ENCODE results near the gene ADARB1.

ADARB1 gene

GRCh38 chr21:45251635-45252447 lies 177.5 kb downstream of the ADARB1 start:
- TF ChIP-seq POLR2A (IDR thresholded peaks at IDR 0.05; ENCODE audit: low read depth, low read length): no peak
- no peak for TF ChIP-seq POLR2AphosphoS5 (IDR thresholded peaks at IDR 0.05; ENCODE audit: low read depth, low read length)
- no peak for TF ChIP-seq TAF1 (IDR thresholded peaks at IDR 0.05; ENCODE audit: borderline replicate concordance, low read depth, low read length)
- FAIRE-seq: no peak
- no peak for DNase-seq (ENCODE audit: insufficient read length)

DNA sequence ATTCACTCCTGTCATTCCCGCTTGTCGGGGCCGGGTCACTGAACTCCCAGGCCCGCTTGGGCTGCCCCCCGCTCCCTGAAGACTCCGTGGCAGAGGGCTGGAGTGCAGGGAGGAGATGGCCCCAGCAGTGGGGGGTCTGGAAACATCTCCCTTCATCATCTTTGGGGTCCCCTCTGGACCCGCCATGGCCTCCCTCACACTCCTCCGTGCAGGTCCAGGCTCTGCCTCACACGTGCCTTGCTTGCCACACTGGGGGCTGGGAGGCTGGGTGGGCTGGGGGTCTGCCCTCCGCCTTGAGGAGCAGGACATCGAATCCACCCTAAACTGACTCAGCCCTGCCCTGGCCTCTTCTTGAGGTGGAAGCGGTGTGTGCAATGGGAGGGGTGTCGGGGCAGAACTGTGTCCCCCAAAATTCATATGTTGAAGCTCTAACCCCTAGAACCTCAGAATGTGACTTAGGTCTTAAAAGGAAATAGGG lies 178.1 kb downstream of the ADARB1 start:
- TF ChIP-seq POLR2AphosphoS5 (IDR thresholded peaks at IDR 0.05; ENCODE audit: low read depth, low read length) (no peak), POLR2A (IDR thresholded peaks at IDR 0.05; ENCODE audit: low read depth, low read length) (no peak), TAF1 (IDR thresholded peaks at IDR 0.05; ENCODE audit: borderline replicate concordance, low read depth, low read length) (no peak)
- DNase-seq (ENCODE audit: insufficient read length) (no peak), FAIRE-seq (no peak)

- no peak for TF ChIP-seq POLR2A (IDR thresholded peaks at IDR 0.05; ENCODE audit: low read depth, low read length)
- no peak for TF ChIP-seq POLR2AphosphoS5 (IDR thresholded peaks at IDR 0.05; ENCODE audit: low read depth, low read length)
- TF ChIP-seq TAF1 (IDR thresholded peaks at IDR 0.05; ENCODE audit: borderline replicate concordance, low read depth, low read length): no peak
- FAIRE-seq (no peak), DNase-seq (ENCODE audit: insufficient read length) (no peak)
These were observed 178.8 kb downstream of the ADARB1 start for GRCh38 chr21:45253180-45253579.

- no peak for FAIRE-seq
- DNase-seq (ENCODE audit: insufficient read length): no peak
- TF ChIP-seq POLR2AphosphoS5 (IDR thresholded peaks at IDR 0.05; ENCODE audit: low read depth, low read length) (no peak), TAF1 (IDR thresholded peaks at IDR 0.05; ENCODE audit: borderline replicate concordance, low read depth, low read length) (no peak), POLR2A (IDR thresholded peaks at IDR 0.05; ENCODE audit: low read depth, low read length) (no peak)
These were observed 179.5 kb downstream of the ADARB1 start for GRCh38 chr21:45253633-45254459.

DNA sequence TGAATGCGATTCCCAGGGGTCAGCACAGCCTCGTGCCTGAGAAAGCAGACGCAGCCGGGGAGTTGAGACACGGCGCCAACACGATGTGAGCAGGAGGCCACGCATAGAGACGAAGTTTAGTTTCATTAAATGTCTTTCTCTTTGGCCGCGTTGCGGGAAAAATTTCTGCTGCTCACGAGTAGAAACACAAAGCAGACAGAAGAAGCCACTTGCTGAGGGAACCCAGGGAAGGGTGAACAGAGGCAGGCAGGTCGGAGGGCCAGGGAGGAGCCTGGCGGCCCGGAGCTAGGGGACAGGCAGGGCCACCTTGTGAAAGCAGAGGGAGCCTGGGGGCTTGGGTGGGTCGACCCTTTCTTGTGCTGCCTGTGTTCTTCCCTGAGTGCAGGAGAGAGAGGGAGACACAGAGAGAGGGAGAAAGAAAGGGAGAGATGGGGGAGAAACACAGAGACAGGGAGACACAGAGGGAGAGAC lies 180.1 kb downstream of the ADARB1 start:
- FAIRE-seq (no peak), DNase-seq (ENCODE audit: insufficient read length) (no peak)
- no peak for TF ChIP-seq POLR2A (IDR thresholded peaks at IDR 0.05; ENCODE audit: low read depth, low read length)

DNA sequence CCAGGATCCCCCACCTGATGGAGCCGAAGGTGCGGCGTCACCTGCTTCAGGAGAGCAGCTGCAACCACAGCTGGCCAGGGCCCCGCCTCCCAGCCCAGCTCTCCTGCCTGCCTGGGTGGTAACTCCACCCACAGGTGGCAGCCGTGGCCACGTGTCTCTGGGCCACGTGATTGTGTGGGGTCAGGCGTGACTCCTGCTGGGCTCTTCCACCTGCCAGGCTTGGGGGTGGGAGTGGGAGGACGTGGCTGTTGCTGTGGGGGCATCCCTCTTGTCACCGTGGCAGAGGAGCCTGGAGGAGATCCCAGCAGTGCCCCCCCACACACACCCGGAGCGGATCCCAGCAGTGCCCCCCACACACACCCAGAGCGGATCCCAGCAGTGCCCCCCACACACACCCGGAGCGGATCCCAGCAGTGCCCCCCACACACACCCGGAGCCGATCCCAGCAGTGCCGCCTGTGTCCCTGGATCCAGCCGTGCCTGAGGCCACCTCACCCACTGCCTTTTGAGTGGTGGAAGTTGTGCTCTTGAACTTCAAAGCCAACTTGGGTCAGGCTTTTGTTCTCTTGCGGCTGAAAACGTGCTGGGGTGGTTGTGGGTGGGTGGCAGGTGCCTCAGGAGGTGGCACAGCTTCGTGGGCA lies 181.1 kb downstream of the ADARB1 start:
- DNase-seq (ENCODE audit: insufficient read length) (no peak), FAIRE-seq (no peak)
- TF ChIP-seq POLR2A (IDR thresholded peaks at IDR 0.05; ENCODE audit: low read depth, low read length) (no peak), TAF1 (IDR thresholded peaks at IDR 0.05; ENCODE audit: borderline replicate concordance, low read depth, low read length) (no peak), POLR2AphosphoS5 (IDR thresholded peaks at IDR 0.05; ENCODE audit: low read depth, low read length) (no peak)

DNA sequence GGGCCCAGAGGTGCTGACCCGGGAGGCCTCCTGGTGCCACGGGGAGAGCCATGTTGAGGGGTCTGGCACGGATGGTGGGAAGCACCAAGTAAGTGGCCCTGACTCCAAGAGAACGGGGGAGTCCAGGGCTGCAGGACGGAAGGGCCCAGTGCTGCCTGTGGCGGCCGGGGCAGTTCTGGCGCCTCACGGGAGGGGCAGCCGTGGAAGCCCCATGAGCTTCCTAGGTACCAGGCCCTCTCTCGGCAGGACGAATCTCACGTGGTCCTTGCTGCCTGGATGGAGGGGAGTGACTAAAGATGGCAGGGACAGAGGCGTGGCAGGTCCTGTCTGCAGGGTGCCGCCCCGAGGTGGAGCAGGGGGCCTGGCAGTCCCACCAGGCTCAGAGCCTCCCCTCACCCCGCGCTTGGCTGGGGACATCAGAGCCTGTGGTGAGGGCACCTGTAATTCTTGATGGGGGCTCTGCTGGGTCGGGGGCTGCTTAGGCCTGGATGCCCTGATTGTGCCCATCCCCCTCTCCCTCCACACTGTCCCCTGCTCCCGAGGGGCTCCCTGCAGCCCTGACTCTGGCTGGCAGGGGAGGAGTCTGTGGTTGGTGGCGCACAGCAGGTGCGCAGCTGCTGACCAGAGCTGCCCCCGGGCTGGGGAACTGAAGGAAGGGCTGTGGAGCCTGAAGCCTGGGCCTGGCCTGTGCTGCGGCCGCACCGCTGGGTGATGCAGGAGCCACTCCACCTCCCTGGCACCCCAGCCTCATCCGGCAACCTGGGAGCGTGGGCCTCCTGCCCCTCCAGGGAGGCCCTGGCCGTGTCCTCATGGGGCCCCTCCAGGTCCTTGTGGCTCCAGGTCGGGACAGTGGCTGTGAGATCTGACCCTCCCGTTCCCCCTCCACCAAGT lies 181.9 kb downstream of the ADARB1 start:
- no peak for TF ChIP-seq POLR2A (IDR thresholded peaks at IDR 0.05; ENCODE audit: low read depth, low read length)
- DNase-seq (ENCODE audit: insufficient read length): no peak
- FAIRE-seq: no peak

DNA sequence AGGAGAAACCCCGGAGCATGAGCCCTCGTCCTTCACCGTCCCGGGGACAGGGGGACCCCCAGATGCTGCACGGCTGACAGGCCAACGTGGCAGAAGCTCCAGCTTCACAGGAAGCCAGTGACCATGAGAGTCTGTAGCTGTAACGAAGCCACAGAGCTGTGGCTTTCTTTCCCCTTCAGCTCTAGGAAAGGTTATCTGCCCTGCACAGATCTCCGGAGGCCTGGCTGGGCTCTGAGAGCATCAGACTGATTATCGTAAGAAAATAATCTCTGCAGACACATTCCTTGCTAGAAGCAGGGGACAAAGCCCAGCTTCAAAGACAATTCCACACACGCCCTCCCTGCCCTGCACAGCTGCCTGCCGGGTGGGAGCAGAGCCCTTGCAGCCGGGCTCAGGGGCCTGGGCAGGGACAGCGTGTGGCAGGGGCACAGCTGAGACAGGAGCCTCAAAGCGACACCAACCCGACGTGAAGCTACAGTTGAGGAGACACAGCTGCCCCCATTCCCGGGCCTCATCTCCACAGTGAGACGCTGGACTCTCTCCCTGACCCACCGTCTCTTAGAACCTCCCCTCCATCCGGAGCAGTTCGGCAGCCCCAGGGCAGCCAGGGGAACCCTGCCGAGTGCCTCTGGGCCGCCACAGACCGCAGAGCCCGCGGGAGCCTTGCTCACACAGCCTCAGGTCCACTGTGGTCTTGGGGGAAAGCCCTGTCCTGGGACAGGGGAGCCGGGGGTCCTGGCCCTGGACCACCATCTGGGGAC lies 182.7 kb downstream of the ADARB1 start:
- FAIRE-seq (no peak), DNase-seq (ENCODE audit: insufficient read length) (no peak)
- TF ChIP-seq TAF1 (IDR thresholded peaks at IDR 0.05; ENCODE audit: borderline replicate concordance, low read depth, low read length): no peak
- no peak for TF ChIP-seq POLR2A (IDR thresholded peaks at IDR 0.05; ENCODE audit: low read depth, low read length)
- TF ChIP-seq POLR2AphosphoS5 (IDR thresholded peaks at IDR 0.05; ENCODE audit: low read depth, low read length): no peak

DNA sequence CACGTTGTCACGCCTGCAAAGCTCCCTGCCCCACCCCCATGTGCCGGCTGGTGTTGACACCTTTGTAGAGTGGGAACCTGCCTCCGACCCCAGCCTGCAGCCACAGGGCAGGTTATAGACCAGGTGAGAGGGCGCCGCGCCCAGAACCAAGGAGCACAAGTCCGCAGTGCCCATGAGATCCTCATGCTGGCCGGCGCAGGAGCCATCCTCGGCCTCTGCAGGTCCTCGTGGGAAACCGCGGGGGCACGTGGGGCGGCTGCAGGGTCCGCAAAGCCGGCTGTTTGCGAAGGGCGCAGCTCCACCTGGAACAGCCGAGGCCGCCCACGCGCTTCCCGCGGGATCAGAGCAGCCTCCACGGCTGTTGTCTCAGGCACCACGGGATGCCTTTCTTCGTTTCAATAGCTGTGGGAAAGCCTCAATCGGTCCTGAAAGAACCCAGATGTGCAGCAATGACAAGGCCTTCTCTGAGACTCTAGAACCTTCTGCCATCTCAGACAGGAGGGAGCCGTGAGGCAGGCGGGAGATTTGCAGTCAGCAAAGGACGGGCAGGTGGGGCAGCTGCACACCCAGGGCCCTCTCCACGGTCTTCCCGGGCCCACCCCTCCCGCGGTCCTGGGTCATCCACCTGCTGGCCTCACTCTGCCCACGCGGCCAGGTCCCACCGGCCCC lies 183.4 kb downstream of the ADARB1 start:
- no peak for TF ChIP-seq POLR2AphosphoS5 (IDR thresholded peaks at IDR 0.05; ENCODE audit: low read depth, low read length)
- TF ChIP-seq TAF1 (IDR thresholded peaks at IDR 0.05; ENCODE audit: borderline replicate concordance, low read depth, low read length): no peak
- no peak for TF ChIP-seq POLR2A (IDR thresholded peaks at IDR 0.05; ENCODE audit: low read depth, low read length)
- DNase-seq (ENCODE audit: insufficient read length) (no peak), FAIRE-seq (no peak)

- FAIRE-seq (no peak), DNase-seq (ENCODE audit: insufficient read length) (no peak)
- no peak for TF ChIP-seq POLR2A (IDR thresholded peaks at IDR 0.05; ENCODE audit: low read depth, low read length)
- TF ChIP-seq POLR2AphosphoS5 (IDR thresholded peaks at IDR 0.05; ENCODE audit: low read depth, low read length): no peak
- TF ChIP-seq TAF1 (IDR thresholded peaks at IDR 0.05; ENCODE audit: borderline replicate concordance, low read depth, low read length): no peak
These were observed 184.1 kb downstream of the ADARB1 start for GRCh38 chr21:45258466-45258865.

All from GM12892 (cell line).